ENCODE results near the gene KMT5B.

KMT5B gene

GRCh38 chr11:68177877-68178276 lies 35.2 kb downstream of the KMT5B start:
- TF ChIP-seq GATA3 (IDR thresholded peaks at IDR 0.05; ENCODE audit: low read depth, low read length): no peak
- no peak for TF ChIP-seq GATA2 (IDR thresholded peaks at IDR 0.05; ENCODE audit: low read depth, low read length)

GRCh38 chr11:68173926-68174325 lies 39.2 kb downstream of the KMT5B start:
- no peak for TF ChIP-seq GATA2 (IDR thresholded peaks at IDR 0.05; ENCODE audit: low read depth, low read length)
- TF ChIP-seq GATA3 (IDR thresholded peaks at IDR 0.05; ENCODE audit: low read depth, low read length): no peak

- no peak for TF ChIP-seq GATA2 (IDR thresholded peaks at IDR 0.05; ENCODE audit: low read depth, low read length)
- no peak for TF ChIP-seq GATA3 (IDR thresholded peaks at IDR 0.05; ENCODE audit: low read depth, low read length)
Measured at GRCh38 chr11:68169442-68169841, 43.7 kb downstream of the KMT5B start.

GRCh38 chr11:68168694-68169093 lies 44.4 kb downstream of the KMT5B start:
- TF ChIP-seq GATA3 (IDR thresholded peaks at IDR 0.05; ENCODE audit: low read depth, low read length) (no peak), GATA2 (IDR thresholded peaks at IDR 0.05; ENCODE audit: low read depth, low read length) (no peak)

GRCh38 chr11:68167474-68167873 lies 45.6 kb downstream of the KMT5B start:
- TF ChIP-seq GATA3 (IDR thresholded peaks at IDR 0.05; ENCODE audit: low read depth, low read length) (no peak), GATA2 (IDR thresholded peaks at IDR 0.05; ENCODE audit: low read depth, low read length) (no peak)

GRCh38 chr11:68166969-68167368 lies 46.1 kb downstream of the KMT5B start:
- TF ChIP-seq GATA3 (IDR thresholded peaks at IDR 0.05; ENCODE audit: low read depth, low read length) (no peak), GATA2 (IDR thresholded peaks at IDR 0.05; ENCODE audit: low read depth, low read length) (no peak)

GRCh38 chr11:68165601-68166000 lies 47.5 kb downstream of the KMT5B start:
- TF ChIP-seq GATA2 (IDR thresholded peaks at IDR 0.05; ENCODE audit: low read depth, low read length) (no peak), GATA3 (IDR thresholded peaks at IDR 0.05; ENCODE audit: low read depth, low read length) (no peak)

- TF ChIP-seq GATA3 (IDR thresholded peaks at IDR 0.05; ENCODE audit: low read depth, low read length) (no peak), GATA2 (IDR thresholded peaks at IDR 0.05; ENCODE audit: low read depth, low read length) (no peak)
Measured at GRCh38 chr11:68164437-68164836, 48.7 kb downstream of the KMT5B start.

GRCh38 chr11:68163691-68164090 lies 49.4 kb downstream of the KMT5B start:
- TF ChIP-seq GATA3 (IDR thresholded peaks at IDR 0.05; ENCODE audit: low read depth, low read length): no peak
- TF ChIP-seq GATA2 (IDR thresholded peaks at IDR 0.05; ENCODE audit: low read depth, low read length): no peak

GRCh38 chr11:68160100-68160695 lies 52.9 kb downstream of the KMT5B start:
- TF ChIP-seq GATA2 (IDR thresholded peaks at IDR 0.05; ENCODE audit: low read depth, low read length): no peak
- no peak for TF ChIP-seq GATA3 (IDR thresholded peaks at IDR 0.05; ENCODE audit: low read depth, low read length)

GRCh38 chr11:68159665-68160064 lies 53.4 kb downstream of the KMT5B start:
- TF ChIP-seq GATA3 (IDR thresholded peaks at IDR 0.05; ENCODE audit: low read depth, low read length) (no peak), GATA2 (IDR thresholded peaks at IDR 0.05; ENCODE audit: low read depth, low read length) (no peak)

GRCh38 chr11:68159161-68159560 lies 53.9 kb downstream of the KMT5B start:
- no peak for TF ChIP-seq GATA3 (IDR thresholded peaks at IDR 0.05; ENCODE audit: low read depth, low read length)

- TF ChIP-seq GATA3 (IDR thresholded peaks at IDR 0.05; ENCODE audit: low read depth, low read length) (no peak), GATA2 (IDR thresholded peaks at IDR 0.05; ENCODE audit: low read depth, low read length) (no peak)
Measured at GRCh38 chr11:68158580-68158979, 54.5 kb downstream of the KMT5B start.

GRCh38 chr11:68153742-68154141 lies 59.4 kb downstream of the KMT5B start:
- TF ChIP-seq GATA3 (IDR thresholded peaks at IDR 0.05; ENCODE audit: low read depth, low read length): no peak
- no peak for TF ChIP-seq GATA2 (IDR thresholded peaks at IDR 0.05; ENCODE audit: low read depth, low read length)

GRCh38 chr11:68150037-68150436 lies 63.1 kb downstream of the KMT5B start:
- TF ChIP-seq GATA2 (IDR thresholded peaks at IDR 0.05; ENCODE audit: low read depth, low read length) (no peak), GATA3 (IDR thresholded peaks at IDR 0.05; ENCODE audit: low read depth, low read length) (no peak)

- TF ChIP-seq GATA3 (IDR thresholded peaks at IDR 0.05; ENCODE audit: low read depth, low read length) (no peak), GATA2 (IDR thresholded peaks at IDR 0.05; ENCODE audit: low read depth, low read length) (no peak)
Measured at GRCh38 chr11:68149417-68149816, 63.7 kb downstream of the KMT5B start.
